SW480 (cell line): Measurements from ENCODE around the gene EYS.

ENCODE experiments used
- DNase-seq: peaks from one replicate; pipeline ENCODE4 v3.0.0-alpha.2; 2016; ENCODE audit warnings: low spot score

EYS gene

GRCh38 chr6:65202738-65203137 is 504.3 kb downstream of the EYS start:
- no peak for DNase-seq

- no peak for DNase-seq
Observed at GRCh38 chr6:65199683-65200082, 507.3 kb downstream of the EYS start.

GRCh38 chr6:65199121-65199520 is 507.9 kb downstream of the EYS start:
- no peak for DNase-seq

GRCh38 chr6:65191471-65191870 is 515.6 kb downstream of the EYS start:
- no peak for DNase-seq

GRCh38 chr6:65189236-65189881 is 517.7 kb downstream of the EYS start:
- no peak for DNase-seq

GRCh38 chr6:65186826-65187225 is 520.2 kb downstream of the EYS start:
- DNase-seq, result no peak

- DNase-seq, result no peak
Observed at GRCh38 chr6:65182681-65183080, 524.3 kb downstream of the EYS start.

- no peak for DNase-seq
Observed at GRCh38 chr6:65170273-65170672, 536.8 kb downstream of the EYS start.

DNA sequence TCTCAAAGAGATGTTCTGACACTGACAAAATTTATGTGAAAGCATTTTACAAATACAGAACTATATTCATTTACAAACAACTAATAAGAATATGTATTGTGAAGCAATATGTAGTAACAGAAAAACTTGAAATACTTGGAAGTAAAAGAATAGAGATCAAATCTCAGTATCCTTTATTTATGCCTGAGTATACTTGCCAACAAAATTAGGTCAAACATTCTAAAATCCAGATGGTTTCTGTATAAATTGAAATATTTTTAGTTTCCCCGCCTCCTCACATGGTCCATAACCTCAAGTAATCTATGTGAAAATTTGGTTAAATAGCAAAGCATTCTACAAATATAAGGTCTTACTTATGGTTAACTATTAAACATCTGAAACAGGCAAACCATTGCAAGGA is 545.4 kb downstream of the EYS start:
- no peak for DNase-seq

GRCh38 chr6:65157025-65157424 is 550.0 kb downstream of the EYS start:
- DNase-seq, result no peak

DNA sequence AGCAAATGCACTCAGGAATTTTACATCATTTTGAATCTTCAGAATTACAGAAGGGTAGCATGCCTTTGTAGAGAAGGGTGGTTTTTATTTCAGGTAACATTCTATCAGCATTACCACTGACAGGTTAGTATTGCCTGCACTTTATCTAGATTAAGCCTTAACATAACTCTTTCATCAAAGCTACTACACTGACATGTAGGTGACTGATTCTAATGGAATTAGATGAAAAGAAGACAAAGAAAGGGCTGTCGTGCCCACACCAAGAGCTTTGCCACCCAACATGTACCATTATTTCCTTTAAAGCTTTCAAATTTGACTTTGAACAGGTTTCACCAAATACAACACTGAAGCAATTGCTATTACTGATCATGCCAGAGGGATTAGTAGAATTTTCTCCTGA is 551.9 kb downstream of the EYS start:
- DNase-seq, result no peak

- DNase-seq, result no peak
Observed at GRCh38 chr6:65149841-65150240, 557.2 kb downstream of the EYS start.

DNA sequence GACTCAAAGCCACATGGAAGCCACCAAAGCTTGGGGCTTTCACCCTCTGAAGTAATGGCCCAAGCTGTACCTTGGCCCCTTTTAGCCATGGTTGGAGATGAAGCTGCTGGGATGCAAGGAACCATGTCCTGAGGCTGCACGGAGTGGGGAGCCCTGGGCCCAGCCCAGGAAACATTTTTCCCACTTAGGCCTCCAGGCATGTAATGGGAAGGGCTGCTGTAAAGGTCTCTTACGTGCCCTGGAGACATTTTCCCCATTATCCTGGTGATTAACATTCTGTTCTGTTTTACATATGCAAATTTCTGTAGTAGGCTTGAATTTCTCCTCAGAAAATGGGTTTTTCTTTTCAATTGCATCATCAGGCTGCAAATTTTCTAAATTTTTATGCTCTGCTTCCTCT is 558.2 kb downstream of the EYS start:
- no peak for DNase-seq

DNA sequence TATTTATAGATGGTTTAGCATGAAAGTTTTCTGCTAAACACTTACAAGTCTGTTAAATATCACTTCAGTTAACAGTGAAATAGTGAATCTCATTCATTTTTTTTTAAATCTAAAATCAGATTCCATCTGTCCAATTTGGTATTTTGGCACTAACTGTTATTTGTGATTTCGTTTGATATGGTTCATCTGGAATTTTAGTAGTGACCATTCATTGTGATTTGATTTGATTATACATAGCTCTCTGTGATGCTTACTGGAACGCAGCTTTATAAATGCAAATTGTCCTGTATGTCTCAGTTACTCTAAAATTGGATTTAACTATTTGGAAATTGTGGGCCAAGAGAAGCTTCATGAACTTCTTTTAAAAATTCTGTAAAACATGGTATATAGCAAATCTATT is 571.5 kb downstream of the EYS start:
- DNase-seq, result no peak

- DNase-seq, result no peak
Observed at GRCh38 chr6:65126667-65127066, 580.4 kb downstream of the EYS start.

GRCh38 chr6:65123521-65123920 is 583.5 kb downstream of the EYS start:
- no peak for DNase-seq

- DNase-seq, result no peak
Observed at GRCh38 chr6:65117817-65118409, 589.1 kb downstream of the EYS start.

GRCh38 chr6:65116326-65116725 is 590.7 kb downstream of the EYS start:
- DNase-seq, result no peak

DNA sequence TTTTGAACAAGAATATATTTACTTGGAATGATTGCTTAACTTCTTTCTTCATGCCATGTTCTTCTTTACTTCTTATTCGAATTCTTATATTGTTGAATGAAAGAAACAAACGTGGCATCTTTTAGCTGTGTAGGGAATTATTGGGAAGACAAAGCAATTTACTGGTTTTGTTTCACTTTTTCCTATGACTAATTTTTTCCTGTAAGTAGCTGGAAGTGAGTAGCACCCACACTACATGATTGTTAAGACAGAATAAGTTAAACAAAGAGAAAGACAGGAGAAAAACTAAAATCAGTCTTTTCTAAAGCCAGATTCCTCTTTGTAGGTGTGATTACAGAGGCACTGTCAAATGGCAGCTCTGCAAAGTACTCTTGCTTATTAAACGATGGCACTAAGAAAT is 593.4 kb downstream of the EYS start:
- no peak for DNase-seq

GRCh38 chr6:65112435-65112834 is 594.6 kb downstream of the EYS start:
- no peak for DNase-seq

GRCh38 chr6:65110031-65110430 is 597.0 kb downstream of the EYS start:
- DNase-seq, result no peak

DNA sequence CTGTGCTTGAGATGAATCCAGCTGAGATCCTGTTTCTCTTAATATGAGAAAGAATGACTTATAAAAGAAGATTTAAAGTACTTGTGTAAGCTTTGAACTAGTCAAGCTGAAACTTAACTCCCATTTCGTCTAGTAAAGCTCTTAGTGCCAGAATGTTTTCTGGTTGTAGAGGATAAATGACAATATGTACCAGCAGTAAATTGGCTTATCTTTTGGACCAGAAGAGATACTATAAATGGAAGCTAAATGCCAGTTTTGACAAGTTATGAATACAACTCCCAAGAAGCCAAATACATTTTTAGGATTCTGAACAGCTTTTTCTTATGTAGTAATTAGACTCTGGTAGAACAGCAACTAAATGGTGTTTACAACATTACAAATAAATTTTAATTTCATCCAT is 608.7 kb downstream of the EYS start:
- DNase-seq, result no peak

- no peak for DNase-seq
Observed at GRCh38 chr6:65091561-65091960, 615.5 kb downstream of the EYS start.

GRCh38 chr6:65088575-65088974 is 618.5 kb downstream of the EYS start:
- DNase-seq, result no peak
